Endothelial cell of umbilical vein (primary cell): Measurements from ENCODE around the gene DNAJC3. TPM values are rescaled to one million over a fixed set of nuclear protein-coding genes. Genes with fewer than 3 reads are reported as not detected.
"Not testable (repeated sequence)": the region's sequence is repeated elsewhere in the genome, so short reads cannot be mapped to it uniquely, and the experiment has no call there.

Experiments used
- BruUV-seq: library from RNA; stranded (reverse); fragments of 400-500 nt; replicated peaks from 2 replicates; lab custom pipeline; 2021; lab: Mats Ljungman, UMichigan
- CTCF ChIA-PET: fragments of 300-600, 350-600 bp; sonication (Branson Sonifier 250); formaldehyde crosslinking; loops from one replicate; lab custom pipeline; 2021; ENCODE audit warnings: antibody characterized with exemption, inconsistent platforms; lab: Charles Lee
- POLR2A ChIA-PET: fragments of 300-600, 350-600 bp; sonication (Branson Sonifier 250); formaldehyde crosslinking; loops from one replicate; lab custom pipeline; 2021; ENCODE audit warnings: antibody characterized with exemption, inconsistent platforms; lab: Charles Lee
- DNase-seq: peaks from one replicate; pipeline ENCODE4 v3.0.0-alpha.2; 2011; ENCODE audit warnings: low read depth, low spot score
- FAIRE-seq: peaks from 2 replicates; lab custom pipeline; 2011; peaks lifted over from hg19 to GRCh38; lab: Jason Lieb, UNC
- H2AFZ ChIP-seq: 2 replicates; pipeline ENCODE4 v1.6.0; 2012; ENCODE audit warnings: low read depth, low read length, control low read depth, inconsistent platforms
- H3K27ac ChIP-seq: 2 replicates; pipeline ENCODE4 v1.5.1; 2011; ENCODE audit warnings: low read depth, mild to moderate bottlenecking, control low read depth, low read length, moderate library complexity; ENCODE audit not compliant: insufficient read depth
- H3K27me3 ChIP-seq, 2 experiments: 2 replicates each; pipeline versions ENCODE4 v1.6.0 to v1.6.1; 2011; ENCODE audit warnings: low read length in 2 of 2, mixed read lengths in 1 of 2; ENCODE audit not compliant: control insufficient read depth in 2 of 2, insufficient read depth in 2 of 2
- H3K36me3 ChIP-seq, 2 experiments: 2 replicates in 1 of 2; 3 replicates in 1 of 2; pipeline ENCODE4 v1.5.1; 2011; ENCODE audit warnings: low read length in 2 of 2, mild to moderate bottlenecking in 1 of 2, moderate library complexity in 1 of 2; ENCODE audit not compliant: control insufficient read depth in 2 of 2, insufficient read depth in 2 of 2; ENCODE audit errors: extremely low read depth in 1 of 2
- H3K4me1 ChIP-seq: 3 replicates; pipeline ENCODE4 v1.5.1; 2011; ENCODE audit warnings: mild to moderate bottlenecking, low read length; ENCODE audit not compliant: control insufficient read depth, insufficient read depth; ENCODE audit errors: extremely low read depth
- H3K4me2 ChIP-seq: 2 replicates; pipeline ENCODE4 v1.6.1; 2011; ENCODE audit warnings: low read length, control low read depth, mixed read lengths; ENCODE audit not compliant: insufficient read depth
- H3K4me3 ChIP-seq, 3 experiments: fragments of 200-600 bp in 1 of 3; sonication (generic), shearing (Covaris generic) in 1 of 3; replicated peaks in 1 of 3; 2 replicates each; pipeline ENCODE4 v1.5.1; 2011 to 2016; ENCODE audit warnings: control low read depth in 3 of 3, low read length in 3 of 3, mild to moderate bottlenecking in 2 of 3, inconsistent platforms in 1 of 3, low read depth in 1 of 3, moderate library complexity in 1 of 3; ENCODE audit not compliant: insufficient read depth in 1 of 3
- H3K79me2 ChIP-seq: 2 replicates; pipeline ENCODE4 v1.6.0; 2012; ENCODE audit warnings: low read length, inconsistent platforms; ENCODE audit not compliant: control insufficient read depth, insufficient read depth
- H3K9ac ChIP-seq: replicated peaks from 2 replicates; pipeline ENCODE3; 2011; ENCODE audit warnings: low read length, control low read depth; ENCODE audit not compliant: insufficient read depth; ENCODE audit errors: extremely low read depth
- H3K9me1 ChIP-seq: replicated peaks from 3 replicates; pipeline ENCODE4 v1.6.0; 2011; ENCODE audit warnings: mild to moderate bottlenecking, low read length; ENCODE audit not compliant: control insufficient read depth, insufficient read depth; ENCODE audit errors: extremely low read depth
- H3K9me3 ChIP-seq: replicated peaks from 2 replicates; pipeline ENCODE4 v1.5.1; 2012; ENCODE audit warnings: low read length, inconsistent platforms; ENCODE audit not compliant: control insufficient read depth, insufficient read depth
- H4K20me1 ChIP-seq: replicated peaks from 2 replicates; pipeline ENCODE3; 2011; ENCODE audit warnings: mild to moderate bottlenecking, low read length; ENCODE audit not compliant: control insufficient read depth, insufficient read depth; ENCODE audit errors: extremely low read depth
- EZH2 ChIP-seq: IDR thresholded peaks from 2 replicates; pipeline ENCODE4 v1.6.1; 2012; ENCODE audit warnings: borderline replicate concordance, low read depth, mild to moderate bottlenecking, moderate library complexity, low read length, inconsistent platforms; ENCODE audit not compliant: severe bottlenecking
- FOS ChIP-seq: IDR thresholded peaks from 2 replicates; pipeline ENCODE4 v1.6.1; 2011; ENCODE audit warnings: mild to moderate bottlenecking, low read length, moderate library complexity, borderline replicate concordance; ENCODE audit not compliant: insufficient read depth
- GATA2 ChIP-seq: IDR thresholded peaks from 2 replicates; pipeline ENCODE4 v1.7.0; 2011; ENCODE audit warnings: low read depth, mild to moderate bottlenecking, moderate library complexity, mixed read lengths, low read length; ENCODE audit not compliant: insufficient read length, insufficient read depth
- JUN ChIP-seq: IDR thresholded peaks from 2 replicates; pipeline ENCODE4 v1.6.1; 2011; ENCODE audit warnings: borderline replicate concordance, low read depth; ENCODE audit not compliant: insufficient read length, insufficient read depth
- MAX ChIP-seq: IDR thresholded peaks from 2 replicates; pipeline ENCODE4 v1.6.1; 2011; ENCODE audit not compliant: insufficient read depth, insufficient read length
- dilution Hi-C: fragments of 300-500 bp; cut with MboI; formaldehyde crosslinking; loops from one replicate; pipeline ENCODE4 v1.15.0; 2019; ENCODE audit warnings: low sequenced_read_pairs; ENCODE audit not compliant: extremely low pct_ligation_motif_present
- intact Hi-C: fragments of 100-400 bp; cut with micrococcal nuclease; formaldehyde crosslinking; loops from one replicate; pipeline ENCODE4 v1.10.0; 2022
- polyA plus RNA-seq, 4 experiments: library from polyadenylated mRNA; depleted of rRNA in 3 of 4; stranded (reverse) in 3 of 4; unstranded in 1 of 4; fragments of >200 nt; gene quantifications; 2 replicates each; pipeline versions ENCODE4 v1.2.1 to v1.2.3, GENCODE V29; 2011 to 2012; ENCODE audit warnings: missing spikeins in 1 of 4
- total RNA-seq: library from RNA; stranded (reverse); gene quantifications from 2 replicates; pipeline ENCODE4 v1.2.3, GENCODE V29; 2021

DNAJC3 gene
- total and polyA plus RNA-seq, 2 donors (not counting 3 experiments of a cell fraction or from before 2014, with no cell fraction given): 17.0 to 51.2 TPM

GRCh38 chr13:95788100-95788463 lies 111.1 kb downstream of the DNAJC3 start:
- CTCF ChIA-PET: interaction anchor here (1.0 kb wide), 1 partner anchor 46 kb away, joined by 3 read pairs; no protein-coding TSS in a partner anchor

GRCh38 chr13:95789315-95789714 lies 112.4 kb downstream of the DNAJC3 start:
- POLR2A ChIA-PET, FAIRE-seq: not testable (repeated sequence)
- CTCF ChIA-PET: interaction anchor here (1.0 kb wide), 1 partner anchor 45 kb away, joined by 3 read pairs; no protein-coding TSS in a partner anchor

More at GRCh38 chr13:95788100-95788463, 111.1 kb downstream of the DNAJC3 start:
- no peak for TF ChIP-seq EZH2
- TF ChIP-seq GATA2: no peak
- TF ChIP-seq MAX: no peak
- no peak for TF ChIP-seq FOS
- TF ChIP-seq JUN: no peak
- Histone ChIP-seq H3K4me1 (peaks cover 17% of the 10 kb centered on the region), H3K9me1 (no peaks in the 10 kb centered on the region), H2AFZ (no peak overlapping the region), H3K27me3 (no peaks in the 10 kb centered on the region), H3K9me3 (no peaks in the 10 kb centered on the region), H3K9ac (no peak overlapping the region), H3K4me3 (no peak overlapping the region), H3K27ac (no peak overlapping the region), H4K20me1 (no peaks in the 10 kb centered on the region), H3K36me3 (peaks cover 5 to 11% of the 10 kb centered on the region in 2 experiments), H3K4me2 (no peak overlapping the region), H3K79me2 (no peaks in the 10 kb centered on the region)
- POLR2A ChIA-PET: no interaction called here
- DNase-seq (no peak), FAIRE-seq (no peak)
- BruUV-seq: no TSS peak
- dilution Hi-C loops: no loop called here
- intact Hi-C loops: no loop called here

More at GRCh38 chr13:95789315-95789714, 112.4 kb downstream of the DNAJC3 start:
- intact Hi-C loops, H3K9me3 ChIP-seq, H3K27ac ChIP-seq, dilution Hi-C loops, DNase-seq, H2AFZ ChIP-seq, H3K4me1 ChIP-seq, H3K27me3 ChIP-seq, H3K4me3 ChIP-seq, H4K20me1 ChIP-seq, BruUV-seq, H3K9me1 ChIP-seq, H3K79me2 ChIP-seq, H3K9ac ChIP-seq, H3K4me2 ChIP-seq: not testable (repeated sequence)
- peaks cover 8 to 13% of the 10 kb centered on the region in 2 experiments for H3K36me3 ChIP-seq
